GM21360 (cell line): ENCODE data around the gene CAPZA2.
"Not testable (repeated sequence)": the region's sequence is repeated elsewhere in the genome, so short reads cannot be mapped to it uniquely, and the experiment has no call there.

Source experiments
- ATAC-seq: cut with Tn5 transposase; IDR thresholded peaks from one replicate; pipeline ENCODE4 v1.9.1; 2021; ENCODE audit warnings: mild to moderate bottlenecking, moderate library complexity; ENCODE audit not compliant: unreplicated experiment

CAPZA2 gene

DNA sequence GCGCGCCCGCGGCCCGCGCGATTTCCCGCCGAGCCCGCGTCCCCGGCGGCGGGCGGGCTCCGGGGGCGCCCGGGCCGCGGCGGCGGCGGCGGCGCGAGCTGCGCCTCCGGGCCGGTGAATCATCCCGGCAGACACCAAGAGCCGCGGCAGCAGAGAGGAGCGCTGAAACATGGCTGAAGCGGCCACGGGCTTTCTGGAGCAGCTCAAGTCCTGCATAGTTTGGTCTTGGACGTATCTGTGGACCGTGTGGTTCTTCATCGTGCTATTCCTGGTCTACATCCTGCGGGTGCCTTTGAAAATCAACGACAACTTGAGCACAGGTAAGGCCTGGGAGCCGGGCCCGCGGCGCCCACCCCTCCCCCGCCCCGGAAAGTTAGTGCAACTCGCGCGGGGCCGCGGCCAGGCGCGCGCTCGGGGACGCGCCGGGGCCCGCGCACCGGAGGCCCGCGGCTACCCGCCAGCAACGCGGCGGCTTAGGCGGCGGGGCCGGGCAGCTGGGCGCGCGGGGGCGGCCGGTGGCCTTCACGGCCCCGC lies 91.1 kb downstream of the CAPZA2 start, which contains the start of gene ST7:
Gene ST7 (plus strand): TSS at position 130 of the 534 bp plus-strand sequence. CDS start 40 bp downstream, at position 170.
- ATAC-seq: peak; percentile 38

DNA sequence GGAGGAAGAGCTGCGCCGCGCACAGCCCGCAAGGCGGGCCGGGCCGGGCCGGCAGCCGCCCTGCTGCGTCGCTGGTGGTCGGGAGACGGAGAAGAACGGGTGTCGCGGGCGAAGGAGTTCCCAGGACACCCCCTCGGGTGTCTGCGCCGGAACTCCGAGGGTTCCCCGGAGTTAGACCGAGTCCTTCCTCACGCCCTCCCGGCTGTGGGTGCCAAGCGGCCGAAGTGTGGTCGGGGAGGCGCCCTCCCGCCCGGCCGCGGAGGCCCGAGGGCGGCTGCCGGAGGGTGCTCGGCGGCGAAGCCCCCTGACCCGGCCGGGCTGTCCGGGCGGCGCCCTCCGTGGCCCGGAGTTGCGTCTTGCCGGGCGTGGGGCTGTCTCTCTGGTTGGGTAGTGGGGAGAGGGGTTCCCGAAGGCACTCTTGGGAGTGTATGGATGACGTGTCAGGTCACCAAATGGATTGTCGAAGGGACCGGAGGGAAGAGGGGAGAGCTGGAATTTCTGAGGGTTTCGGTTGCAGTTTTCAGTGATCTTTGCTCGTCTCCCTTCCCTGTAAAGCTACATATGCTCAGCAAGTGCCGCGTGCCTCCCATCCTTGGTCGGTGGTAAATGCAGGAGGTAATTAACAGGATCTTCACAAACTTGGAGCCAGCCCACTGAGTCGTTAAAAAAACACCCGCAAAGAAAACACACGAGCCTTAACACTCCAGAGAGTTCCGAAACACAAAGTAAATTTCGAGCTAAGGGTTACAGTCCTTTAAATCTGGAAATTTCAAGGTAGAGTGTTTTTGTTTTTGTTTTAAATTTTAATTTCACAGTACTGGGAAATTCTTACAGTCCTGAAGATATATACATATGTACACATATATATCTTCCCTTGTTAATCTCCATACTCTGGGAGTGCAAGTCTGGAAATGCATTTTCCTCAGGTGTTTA lies 91.8 kb downstream of the CAPZA2 start:
- ATAC-seq: peak; percentile 14

DNA sequence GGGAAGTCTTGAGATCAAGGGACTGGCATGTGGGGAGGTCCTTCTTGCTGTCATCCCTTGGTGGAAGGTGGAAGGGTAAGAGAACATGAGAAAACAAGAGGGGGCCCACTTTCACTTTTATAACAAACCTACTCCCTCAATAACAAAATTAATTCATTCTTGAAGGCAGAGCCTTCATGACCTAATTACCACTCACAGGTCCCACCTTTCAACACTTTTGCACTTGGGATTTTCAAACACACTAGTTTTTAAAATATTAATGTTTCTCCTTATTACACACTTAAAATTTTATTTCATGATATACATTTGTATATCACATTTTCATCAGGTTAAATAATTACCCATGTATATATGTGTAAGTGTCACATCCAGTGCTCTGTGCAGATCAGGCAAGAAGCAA lies 93.0 kb downstream of the CAPZA2 start:
- ATAC-seq: no peak

DNA sequence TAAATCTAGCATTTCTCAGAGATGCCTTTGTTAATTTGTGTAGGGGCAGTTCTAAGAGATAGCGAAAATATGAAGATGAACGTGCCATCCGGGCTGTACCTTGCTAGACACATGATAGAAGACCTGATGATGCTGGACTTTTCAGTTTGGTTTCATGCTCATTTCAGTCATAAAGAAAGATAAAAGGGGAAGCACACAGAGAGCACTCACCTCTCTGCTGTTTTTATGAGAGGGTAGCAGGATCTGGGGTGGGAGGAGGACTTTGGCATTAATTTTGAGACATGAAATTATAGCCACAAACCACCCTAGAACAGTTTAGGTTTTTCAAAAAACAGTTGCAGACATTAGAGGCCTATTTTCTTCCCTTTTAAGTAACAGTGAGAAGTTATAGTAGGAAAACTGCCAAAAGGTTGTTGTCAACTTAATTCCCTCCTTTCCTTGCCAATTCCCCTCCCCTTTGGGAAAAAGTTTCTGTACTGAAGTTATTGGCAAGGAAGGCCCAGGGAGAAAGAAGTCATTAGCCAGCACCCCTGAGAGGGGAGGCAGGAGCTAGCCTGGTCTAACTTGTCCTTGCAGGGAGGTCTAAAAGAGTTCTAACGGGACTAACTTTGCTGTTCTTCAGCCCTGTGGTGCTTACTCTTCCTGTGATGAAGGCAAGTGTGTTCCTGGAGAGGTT lies 93.6 kb downstream of the CAPZA2 start:
- peak; percentile 76 for ATAC-seq

DNA sequence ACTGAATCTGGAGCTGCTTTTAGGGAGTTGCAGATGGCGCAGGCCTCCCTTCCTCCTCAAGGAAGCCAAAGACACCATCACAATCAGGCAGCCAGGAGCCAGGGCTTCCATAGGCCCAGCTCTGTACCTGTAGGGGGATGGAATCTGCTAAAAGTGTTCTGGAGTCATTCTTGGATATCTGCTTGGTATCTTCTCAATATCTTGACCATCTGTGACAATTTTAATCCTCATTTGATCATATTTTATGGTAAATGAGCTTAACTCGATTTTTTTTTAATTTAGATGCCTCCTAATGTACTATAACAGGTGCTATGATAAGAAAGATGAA lies 94.1 kb downstream of the CAPZA2 start:
- no peak for ATAC-seq

DNA sequence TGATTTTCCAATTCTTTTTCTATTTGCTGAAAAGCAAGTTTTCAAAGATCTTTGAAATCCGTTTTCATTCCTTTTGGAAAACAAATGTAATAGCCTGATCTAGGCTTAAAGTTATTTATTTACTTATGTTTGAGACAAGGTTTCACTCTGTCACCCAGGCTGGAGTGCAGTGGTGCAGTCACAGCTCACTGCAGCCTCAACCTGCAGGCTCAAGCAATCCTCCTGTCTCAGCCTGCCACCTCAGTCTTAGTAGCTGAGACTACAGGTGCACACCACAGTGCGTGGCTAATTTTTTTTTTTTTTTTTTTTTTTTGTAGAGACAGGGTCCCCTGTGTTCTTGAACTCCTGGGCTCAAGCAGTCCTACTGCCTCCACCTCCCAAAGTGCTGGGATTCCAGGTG lies 95.5 kb downstream of the CAPZA2 start:
- no peak for ATAC-seq

DNA sequence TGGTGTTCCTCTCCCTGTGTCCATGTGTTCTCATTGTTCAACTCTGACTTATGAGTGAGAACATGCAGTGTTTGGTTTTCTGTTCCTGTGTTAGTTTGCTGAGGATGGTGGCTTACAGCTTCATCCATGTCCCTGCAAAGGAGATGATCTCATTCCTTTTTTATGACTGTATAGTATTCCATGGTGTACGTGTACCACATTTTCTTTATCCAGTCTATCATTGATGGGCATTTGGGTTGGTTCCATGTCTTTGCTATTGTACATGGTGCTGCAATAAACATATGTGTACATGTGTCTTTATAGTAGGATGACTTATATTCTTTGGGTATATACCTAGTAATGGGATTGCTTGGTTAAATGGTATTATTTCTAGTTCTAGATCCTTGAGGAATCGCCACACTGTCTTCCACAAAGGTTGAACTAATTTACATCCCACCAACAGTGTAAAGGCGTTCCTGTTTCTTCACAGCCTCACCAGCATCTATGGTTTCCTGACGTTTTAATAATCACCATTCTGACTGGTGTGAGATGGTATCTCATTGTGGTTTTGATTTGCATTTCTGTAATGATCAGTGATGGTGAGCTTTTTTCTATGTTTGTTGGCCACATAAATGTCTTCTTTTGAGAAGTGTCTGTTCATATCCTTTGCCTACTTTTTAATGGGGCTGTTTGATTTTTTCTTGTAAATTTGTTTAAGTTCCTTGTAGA lies 99.7 kb downstream of the CAPZA2 start:
- not testable (repeated sequence) for ATAC-seq

GRCh38 chr7:116963234-116963633 lies 100.8 kb downstream of the CAPZA2 start:
- ATAC-seq: no peak

GRCh38 chr7:116966601-116967000 lies 104.2 kb downstream of the CAPZA2 start:
- ATAC-seq: no peak

DNA sequence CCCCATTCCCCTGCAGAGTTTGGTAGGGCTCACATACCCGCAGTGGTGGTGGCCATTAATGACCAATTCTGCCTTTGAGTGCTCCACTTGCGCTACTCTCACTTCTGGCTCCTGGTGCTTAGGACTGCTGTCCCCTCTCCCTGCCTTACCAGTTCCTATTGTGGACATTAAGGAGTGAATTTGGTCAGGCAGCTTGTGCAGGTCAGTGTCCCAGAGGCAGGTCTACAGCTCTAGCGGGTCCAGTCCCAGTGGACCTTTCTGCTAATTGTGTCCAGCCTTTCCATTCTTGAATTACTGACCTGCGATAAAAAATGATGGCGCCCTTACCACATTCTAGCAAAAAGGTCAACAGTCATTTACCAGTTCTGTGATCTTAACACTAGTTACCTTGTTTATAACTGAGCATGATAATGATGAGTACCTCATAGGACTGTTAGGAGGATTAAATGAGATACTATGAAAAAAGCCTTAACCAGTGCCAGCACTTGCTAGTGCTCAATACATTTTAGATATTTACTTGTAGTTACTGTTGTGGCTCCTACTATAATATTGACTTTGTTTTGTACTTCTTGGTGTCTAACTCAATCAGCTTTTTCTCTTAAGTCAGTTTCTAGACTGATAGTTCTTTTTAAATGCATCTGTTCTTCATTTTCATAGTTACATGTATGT lies 105.0 kb downstream of the CAPZA2 start:
- no peak for ATAC-seq

DNA sequence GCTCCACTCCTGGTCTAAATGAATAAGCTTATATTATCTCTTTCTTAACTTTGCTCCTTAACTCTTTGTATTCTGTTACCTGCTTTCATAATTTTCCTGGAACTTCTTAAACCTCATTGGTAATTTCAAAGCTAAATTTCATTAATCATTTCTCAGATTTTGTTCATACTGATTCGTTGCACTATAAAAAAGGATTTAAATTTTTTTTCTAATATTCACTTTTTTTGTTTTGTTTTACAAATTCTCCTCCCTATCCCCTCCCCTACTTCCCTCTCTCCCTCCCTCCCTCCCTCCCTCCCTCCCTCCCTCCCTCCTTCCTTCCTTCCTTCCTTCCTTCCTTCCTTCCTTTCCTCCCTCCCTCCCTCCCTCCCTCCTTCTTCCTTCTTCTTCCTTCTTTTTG lies 105.6 kb downstream of the CAPZA2 start:
- no peak for ATAC-seq

DNA sequence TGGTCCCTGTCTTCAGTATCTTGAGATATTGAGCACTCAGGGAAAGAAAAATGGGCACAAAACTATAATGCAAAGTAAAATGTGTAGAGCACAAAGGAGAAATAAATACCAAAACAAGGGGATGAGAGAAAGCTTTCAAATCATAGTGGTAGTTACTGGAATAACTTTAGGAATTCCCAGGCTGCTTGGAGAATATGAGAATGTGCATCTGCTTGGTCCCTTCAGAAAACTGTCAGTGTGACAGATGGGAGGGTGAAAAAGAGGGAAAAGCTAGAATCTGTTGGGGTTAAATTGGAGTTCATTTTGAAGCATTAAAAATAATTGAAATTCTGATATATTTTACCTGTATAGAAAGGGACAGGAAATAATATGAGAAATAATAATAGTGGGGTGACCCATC lies 106.2 kb downstream of the CAPZA2 start:
- no peak for ATAC-seq

GRCh38 chr7:116969371-116969902 lies 107.0 kb downstream of the CAPZA2 start:
- no peak for ATAC-seq

GRCh38 chr7:116970238-116970910 lies 108.0 kb downstream of the CAPZA2 start:
- ATAC-seq: peak; percentile 65

- not testable (repeated sequence) for ATAC-seq
These were observed 108.8 kb downstream of the CAPZA2 start for GRCh38 chr7:116971153-116971552.
